Vagina (tissue), 2 donors: ENCODE data around the gene LAIR2. TPM values are rescaled to one million over a fixed set of nuclear protein-coding genes. Genes with fewer than 3 reads are reported as not detected.
"Not testable (repeated sequence)": the region's sequence is repeated elsewhere in the genome, so short reads cannot be mapped to it uniquely, and the experiment has no call there.

Experiments used
- DNase-seq, 2 donors: peaks; one replicate each; pipeline ENCODE4 v3.0.0-alpha.2; 2017; ENCODE audit errors: extremely low spot score in 2 of 2
- H3K27ac ChIP-seq: fragments of 200-600 bp; sonication (generic); one replicate; pipeline ENCODE4 v1.5.1; 2019
- H3K27me3 ChIP-seq: fragments of 200-600 bp; sonication (generic); one replicate; pipeline ENCODE4 v1.5.1; 2019
- H3K36me3 ChIP-seq, 2 donors: fragments of 200-600 bp; sonication (generic); one replicate each; pipeline ENCODE4 v1.5.1; 2017 to 2019
- H3K4me1 ChIP-seq: fragments of 200-600 bp; sonication (generic); one replicate; pipeline ENCODE4 v1.5.1; 2019
- H3K4me3 ChIP-seq, 2 donors: fragments of 200-600 bp; sonication (generic); 1 replicate in 1 of 2; 2 replicates in 1 of 2; pipeline ENCODE4 v1.5.1; 2016 to 2019
- H3K9me3 ChIP-seq: fragments of 200-600 bp; sonication (generic); one replicate; pipeline ENCODE4 v1.5.1; 2019
- CTCF ChIP-seq, 3 experiments: fragments of 450-650 bp in 2 of 3; fragments of 200-600 bp in 1 of 3; sonication (generic) in 1 of 3; IDR thresholded peaks; one replicate each; pipeline ENCODE4 v1.5.1; 2017 to 2019; ENCODE audit warnings: antibody characterized with exemption in 3 of 3, mild to moderate bottlenecking in 2 of 3, moderate library complexity in 2 of 3
- POLR2A ChIP-seq, 2 donors: fragments of 450-650 bp; IDR thresholded peaks; one replicate each; pipeline ENCODE4 v1.6.1; 2017; ENCODE audit warnings: antibody characterized with exemption in 2 of 2, mild to moderate bottlenecking in 2 of 2, moderate library complexity in 2 of 2
- POLR2AphosphoS5 ChIP-seq, 2 donors: sonication (generic); formaldehyde crosslinking; IDR thresholded peaks; one replicate each; pipeline ENCODE4 v1.9.0; 2017; ENCODE audit warnings: antibody characterized with exemption in 2 of 2, mild to moderate bottlenecking in 2 of 2, low read depth in 1 of 2; ENCODE audit not compliant: insufficient read depth in 1 of 2
- intact Hi-C: fragments of 100-400 bp; cut with DNase I; formaldehyde crosslinking; loops from one replicate; pipeline ENCODE4 v1.15.1; 2023
- total RNA-seq: library from RNA; depleted of rRNA; stranded (reverse); fragments of >200 nt; gene quantifications from one replicate; pipeline ENCODE4 v1.2.3, GENCODE V29; 2016

The LAIR2 gene
- total RNA-seq, 1 donor from 2014 or later, result not detected

GRCh38 chr19:54493967-54494585, 8.6 kb upstream of the LAIR2 start:
- Histone ChIP-seq H3K27me3 (no peaks in the 10 kb centered on the region), H3K4me1 (no peaks in the 10 kb centered on the region), H3K9me3 (no peaks in the 10 kb centered on the region), H3K4me3 (no peak overlapping the region), H3K27ac (no peak overlapping the region), H3K36me3 (no peaks in the 10 kb centered on the region)
- TF ChIP-seq CTCF (IDR thresholded peaks at IDR 0.05), result no peak
- no peak for TF ChIP-seq POLR2AphosphoS5 (IDR thresholded peaks at IDR 0.05; ENCODE audit: insufficient read depth in 1 of 2, low read depth in 1 of 2)
- no peak for TF ChIP-seq POLR2A (IDR thresholded peaks at IDR 0.05)
- no peak for DNase-seq
- intact Hi-C loops, result no loop called here

- DNase-seq, H3K4me1 ChIP-seq, intact Hi-C loops, H3K9me3 ChIP-seq, H3K4me3 ChIP-seq, H3K27me3 ChIP-seq, H3K36me3 ChIP-seq, H3K27ac ChIP-seq: not testable (repeated sequence)
These were observed 7.3 kb upstream of the LAIR2 start for GRCh38 chr19:54495284-54495683.

- H3K4me1 ChIP-seq, DNase-seq, H3K27ac ChIP-seq, H3K36me3 ChIP-seq, H3K9me3 ChIP-seq, H3K27me3 ChIP-seq, intact Hi-C loops, H3K4me3 ChIP-seq: not testable (repeated sequence)
These were observed 4.7 kb upstream of the LAIR2 start for GRCh38 chr19:54497747-54498450.

- H3K27me3 ChIP-seq, DNase-seq, H3K4me1 ChIP-seq, H3K4me3 ChIP-seq, intact Hi-C loops, H3K9me3 ChIP-seq, H3K27ac ChIP-seq, H3K36me3 ChIP-seq: not testable (repeated sequence)
These were observed 4.2 kb upstream of the LAIR2 start for GRCh38 chr19:54498451-54498772.

GRCh38 chr19:54505542-54505941, 2.9 kb downstream of the LAIR2 start:
- H3K4me1 ChIP-seq, H3K27ac ChIP-seq, H3K27me3 ChIP-seq, H3K36me3 ChIP-seq, DNase-seq, H3K9me3 ChIP-seq, H3K4me3 ChIP-seq, intact Hi-C loops: not testable (repeated sequence)

GRCh38 chr19:54506079-54506478, 3.4 kb downstream of the LAIR2 start:
- H3K36me3 ChIP-seq, result no peaks in the 10 kb centered on the region
- no peak for DNase-seq
- no peak overlapping the region for H3K27ac ChIP-seq
- no peak for TF ChIP-seq POLR2AphosphoS5 (IDR thresholded peaks at IDR 0.05; ENCODE audit: insufficient read depth in 1 of 2, low read depth in 1 of 2)
- no peak for TF ChIP-seq POLR2A (IDR thresholded peaks at IDR 0.05)
- no peak for TF ChIP-seq CTCF (IDR thresholded peaks at IDR 0.05)
- no peaks in the 10 kb centered on the region for H3K9me3 ChIP-seq
- H3K4me1 ChIP-seq, result no peaks in the 10 kb centered on the region
- no peaks in the 10 kb centered on the region for H3K27me3 ChIP-seq
- intact Hi-C loops, result no loop called here
- H3K4me3 ChIP-seq, result no peak overlapping the region

- intact Hi-C loops, H3K36me3 ChIP-seq, H3K27ac ChIP-seq, H3K4me3 ChIP-seq, H3K4me1 ChIP-seq, H3K9me3 ChIP-seq, H3K27me3 ChIP-seq, DNase-seq: not testable (repeated sequence)
These were observed 4.5 kb downstream of the LAIR2 start for GRCh38 chr19:54507038-54507717.
